ENCODE data around the gene MLH3. TPM values are rescaled to one million over a fixed set of nuclear protein-coding genes. Genes with fewer than 3 reads are reported as not detected.

The MLH3 gene
- polyA plus RNA-seq (ENCODE audit: insufficient read length): 46.7 TPM
- long read RNA-seq, donor 1, full-length matches to known transcripts: 5 of 5 reads
- long read RNA-seq, donor 1, partial matches to known transcripts: 0 of 5 reads
- long read RNA-seq, donor 1, other reads (novel, unspliced or antisense): 0 of 5 reads
- long read RNA-seq, donor 2, full-length matches to known transcripts: 7 of 7 reads
- long read RNA-seq, donor 2, partial matches to known transcripts: 0 of 7 reads
- long read RNA-seq, donor 2, other reads (novel, unspliced or antisense): 0 of 7 reads
- long read RNA-seq, donor 3, full-length matches to known transcripts: 7 of 13 reads
- long read RNA-seq, donor 3, partial matches to known transcripts: 6 of 13 reads
- long read RNA-seq, donor 3, other reads (novel, unspliced or antisense): 0 of 13 reads
- long read RNA-seq, donor 4: 0 reads
- long read RNA-seq, donor 5, partial matches to known transcripts: 0 of 2 reads
- long read RNA-seq, donor 5, other reads (novel, unspliced or antisense): 0 of 2 reads
- long read RNA-seq, donor 6, full-length matches to known transcripts: 2 of 7 reads
- long read RNA-seq, donor 6, partial matches to known transcripts: 5 of 7 reads
- long read RNA-seq, donor 6, other reads (novel, unspliced or antisense): 0 of 7 reads
- long read RNA-seq, donor 7, full-length matches to known transcripts: 8 of 14 reads
- long read RNA-seq, donor 7, partial matches to known transcripts: 6 of 14 reads
- long read RNA-seq, donor 7, other reads (novel, unspliced or antisense): 0 of 14 reads
- long read RNA-seq, donor 8, full-length matches to known transcripts: 4 of 4 reads
- long read RNA-seq, donor 8, partial matches to known transcripts: 0 of 4 reads
- long read RNA-seq, donor 8, other reads (novel, unspliced or antisense): 0 of 4 reads

- peak; percentile 89 for DNase-seq
Measured at GRCh38 chr14:75050852-75051555, at the start of gene MLH3. MLH3 (minus strand) TSS chr14:75051467; CDS start chr14:75049655, 1,812 bp downstream.

- DNase-seq: no peak
Measured at GRCh38 chr14:75098682-75099081, 47.4 kb upstream of the MLH3 start.

- no peak for DNase-seq
Measured at GRCh38 chr14:75098212-75098611, 46.9 kb upstream of the MLH3 start.

GRCh38 chr14:75096959-75097358 lies 45.7 kb upstream of the MLH3 start:
- no peak for DNase-seq

GRCh38 chr14:75095690-75096089 lies 44.4 kb upstream of the MLH3 start:
- DNase-seq: no peak

GRCh38 chr14:75094896-75095295 lies 43.6 kb upstream of the MLH3 start:
- no peak for DNase-seq

- no peak for DNase-seq
Measured at GRCh38 chr14:75092698-75093097, 41.4 kb upstream of the MLH3 start.

GRCh38 chr14:75091251-75091650 lies 40.0 kb upstream of the MLH3 start:
- DNase-seq: no peak

- DNase-seq: no peak
Measured at GRCh38 chr14:75090353-75090752, 39.1 kb upstream of the MLH3 start.

- peak; percentile 75 for DNase-seq
Measured at GRCh38 chr14:75088566-75089373, 37.5 kb upstream of the MLH3 start.

GRCh38 chr14:75088153-75088552 lies 36.9 kb upstream of the MLH3 start:
- no peak for DNase-seq

- DNase-seq: no peak
Measured at GRCh38 chr14:75084513-75084912, 33.2 kb upstream of the MLH3 start.

GRCh38 chr14:75083271-75083670 lies 32.0 kb upstream of the MLH3 start:
- no peak for DNase-seq

GRCh38 chr14:75081660-75082229 lies 30.5 kb upstream of the MLH3 start:
- DNase-seq: no peak

- no peak for DNase-seq
Measured at GRCh38 chr14:75079521-75079920, 28.3 kb upstream of the MLH3 start.

GRCh38 chr14:75077794-75078193 lies 26.5 kb upstream of the MLH3 start:
- no peak for DNase-seq

GRCh38 chr14:75070383-75070782 lies 19.1 kb upstream of the MLH3 start:
- no peak for DNase-seq

GRCh38 chr14:75069811-75070145 lies 18.5 kb upstream of the MLH3 start:
- DNase-seq: no peak

GRCh38 chr14:75069121-75069810 lies 18.0 kb upstream of the MLH3 start, which contains the start of gene ZC2HC1C:
ZC2HC1C (plus strand) TSS chr14:75069641; CDS start chr14:75070574, 933 bp downstream.
- peak; percentile 91 for DNase-seq

- DNase-seq: no peak
Measured at GRCh38 chr14:75068294-75069120, 17.2 kb upstream of the MLH3 start.

Data from left kidney (tissue), 8 donors.